HG03442 (cell line): ENCODE results near the gene SIRPD.
A peak's percentile ranks its signal among the peaks of the same experiment; 100 is the strongest.

Experiments
- ATAC-seq: cut with Tn5 transposase; IDR thresholded peaks from one replicate; pipeline ENCODE4 v1.9.1; 2021; ENCODE audit warnings: mild to moderate bottlenecking, moderate library complexity; ENCODE audit not compliant: unreplicated experiment

Gene SIRPD

DNA sequence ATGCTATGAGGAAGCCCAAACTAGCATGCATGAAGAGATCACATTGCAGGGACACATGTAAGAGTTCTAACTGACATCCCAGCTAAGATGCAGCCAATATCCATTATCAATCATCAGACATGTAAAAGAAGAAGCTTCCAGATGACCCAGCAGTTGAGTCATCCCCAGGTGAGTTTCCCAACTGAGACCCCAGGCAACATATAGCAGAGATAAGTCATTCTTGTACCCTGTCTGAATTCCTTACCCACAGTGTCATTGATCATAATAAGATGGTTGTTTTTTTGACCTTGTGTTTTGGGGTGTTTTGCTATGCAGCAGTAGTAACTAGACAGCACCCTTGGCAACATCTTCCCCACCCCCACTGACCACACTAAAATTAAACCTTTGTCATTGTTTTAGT is 18.9 kb downstream of the SIRPD start:
- no peak for ATAC-seq

- ATAC-seq = no peak
Measured at GRCh38 chr20:1537731-1538058, 19.8 kb downstream of the SIRPD start.

DNA sequence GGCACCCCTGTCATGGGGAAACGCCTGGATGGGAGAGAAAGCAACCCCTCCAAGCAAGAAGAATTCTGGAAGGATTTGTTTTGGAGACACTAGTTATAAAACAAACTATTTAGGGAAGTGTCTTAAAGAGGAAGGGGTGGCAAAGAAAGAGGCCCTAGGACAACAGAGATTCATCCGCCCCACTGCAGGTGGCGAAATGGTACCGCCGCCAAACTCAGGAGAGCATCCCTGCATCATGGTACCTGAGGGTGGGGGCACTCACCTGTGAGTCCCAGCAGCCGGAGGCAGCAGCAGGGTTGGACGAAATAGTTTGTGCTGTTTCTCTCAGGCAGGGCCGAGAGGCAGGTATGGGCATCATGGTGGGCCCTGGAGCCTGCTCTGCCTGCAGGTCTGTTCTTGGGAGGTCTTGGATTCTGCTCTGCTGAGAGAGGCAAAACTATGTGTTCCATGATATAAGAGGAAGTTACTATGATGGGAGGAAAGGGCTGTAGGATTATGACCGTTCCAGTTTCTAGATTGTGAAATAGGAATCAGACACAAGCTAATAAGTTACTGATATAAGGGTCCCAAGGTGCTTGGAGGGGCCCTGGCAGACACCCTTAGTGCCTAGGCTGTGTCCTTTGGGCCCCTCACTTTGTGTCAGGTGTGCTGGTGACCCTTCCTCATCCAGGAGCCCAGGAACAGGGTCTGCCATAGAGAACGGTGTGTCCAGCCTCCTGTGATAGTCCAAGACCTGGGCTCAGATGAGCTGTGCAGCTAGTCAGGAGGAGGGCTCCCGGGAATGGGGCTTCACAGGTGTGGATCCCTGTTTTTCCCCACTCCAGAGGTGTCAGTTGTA is 20.4 kb downstream of the SIRPD start:
- ATAC-seq = no peak

- ATAC-seq = peak; percentile 86
Measured at GRCh38 chr20:1535420-1536175, 21.9 kb downstream of the SIRPD start.

DNA sequence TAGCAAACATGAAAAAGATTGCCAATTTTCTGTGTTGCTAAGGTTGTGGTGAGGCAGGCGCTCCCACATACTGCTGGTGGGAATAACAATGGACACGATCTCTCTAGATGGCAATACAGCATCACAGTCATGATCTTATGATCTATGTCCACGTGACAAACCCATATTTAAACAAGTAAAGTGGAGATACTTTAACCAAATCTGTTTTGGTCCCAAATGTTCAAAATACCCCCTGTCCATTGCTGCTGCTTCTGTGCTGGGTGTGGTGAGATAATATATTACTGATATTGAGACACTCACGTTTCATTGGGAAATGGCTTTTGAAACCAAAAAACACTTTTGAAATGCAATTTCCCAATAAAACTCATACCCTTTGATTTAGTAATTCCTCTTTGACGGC is 23.0 kb downstream of the SIRPD start:
- ATAC-seq = no peak

GRCh38 chr20:1533059-1533458 is 24.4 kb downstream of the SIRPD start:
- ATAC-seq = no peak

GRCh38 chr20:1528811-1529210 is 28.7 kb downstream of the SIRPD start:
- ATAC-seq = no peak

- no peak for ATAC-seq
Measured at GRCh38 chr20:1527923-1528322, 29.6 kb downstream of the SIRPD start.

- no peak for ATAC-seq
Measured at GRCh38 chr20:1526896-1527295, 30.6 kb downstream of the SIRPD start.

DNA sequence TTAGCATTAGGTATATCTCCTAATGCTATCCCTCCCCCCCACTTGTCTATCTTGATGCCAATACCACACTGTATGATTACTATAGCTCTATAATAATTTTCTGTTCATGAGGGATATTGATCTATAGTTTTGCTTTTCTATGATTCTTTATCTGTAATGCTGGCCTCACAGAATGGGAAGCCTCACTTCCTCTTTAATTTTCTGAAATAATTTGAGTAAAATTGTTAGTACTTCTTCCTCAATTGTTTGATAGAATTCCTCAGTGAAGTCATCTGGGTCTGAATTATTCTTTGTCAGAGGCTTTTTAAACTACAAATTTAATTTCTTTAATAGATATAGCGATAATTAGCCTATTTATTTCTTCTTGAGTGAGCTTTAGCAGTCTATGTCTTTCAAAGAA is 31.2 kb downstream of the SIRPD start:
- no peak for ATAC-seq

- no peak for ATAC-seq
Measured at GRCh38 chr20:1524004-1524403, 33.5 kb downstream of the SIRPD start.

GRCh38 chr20:1517010-1517409 is 40.5 kb downstream of the SIRPD start:
- no peak for ATAC-seq

GRCh38 chr20:1513801-1514200 is 43.7 kb downstream of the SIRPD start:
- no peak for ATAC-seq

GRCh38 chr20:1509237-1509636 is 48.3 kb downstream of the SIRPD start:
- no peak for ATAC-seq

DNA sequence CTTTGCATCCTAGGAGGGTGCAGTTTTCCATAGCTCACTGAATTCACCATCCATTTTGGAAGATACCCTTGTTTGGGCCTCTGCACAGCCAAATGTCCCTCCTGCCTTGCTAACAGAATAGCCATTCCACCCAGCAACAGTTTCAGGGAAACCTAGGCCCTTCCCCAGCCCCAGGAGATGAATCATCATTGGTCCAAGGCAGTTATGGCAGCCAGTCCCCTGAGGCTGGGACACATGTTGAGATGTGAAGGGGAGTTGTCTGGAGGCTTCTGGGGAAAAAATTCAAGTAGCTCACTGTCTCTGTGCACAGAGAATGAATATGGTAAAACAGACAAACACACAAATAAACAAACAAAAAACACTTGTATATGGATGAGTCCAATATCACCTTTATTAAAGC is 48.9 kb downstream of the SIRPD start:
- ATAC-seq = no peak

- no peak for ATAC-seq
Measured at GRCh38 chr20:1507276-1507675, 50.2 kb downstream of the SIRPD start.

DNA sequence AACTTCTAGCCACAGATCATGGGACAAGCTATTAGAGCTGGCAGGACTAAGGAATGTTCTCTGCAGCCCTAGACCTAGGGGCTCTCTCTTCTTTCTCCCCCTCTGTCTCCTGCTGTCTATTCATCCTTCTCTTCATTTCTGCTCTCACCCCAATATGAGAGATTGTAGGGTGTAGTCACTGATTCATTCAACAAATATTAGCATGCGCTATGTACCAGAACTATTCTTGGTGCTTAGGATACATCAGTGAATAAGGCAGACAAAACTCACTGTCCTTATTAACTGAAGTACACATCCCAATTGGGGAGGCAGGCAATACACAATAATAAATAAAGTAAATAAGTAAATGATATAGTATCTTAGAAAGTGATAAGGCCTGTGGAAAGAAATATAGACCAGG is 51.6 kb downstream of the SIRPD start:
- ATAC-seq = no peak

DNA sequence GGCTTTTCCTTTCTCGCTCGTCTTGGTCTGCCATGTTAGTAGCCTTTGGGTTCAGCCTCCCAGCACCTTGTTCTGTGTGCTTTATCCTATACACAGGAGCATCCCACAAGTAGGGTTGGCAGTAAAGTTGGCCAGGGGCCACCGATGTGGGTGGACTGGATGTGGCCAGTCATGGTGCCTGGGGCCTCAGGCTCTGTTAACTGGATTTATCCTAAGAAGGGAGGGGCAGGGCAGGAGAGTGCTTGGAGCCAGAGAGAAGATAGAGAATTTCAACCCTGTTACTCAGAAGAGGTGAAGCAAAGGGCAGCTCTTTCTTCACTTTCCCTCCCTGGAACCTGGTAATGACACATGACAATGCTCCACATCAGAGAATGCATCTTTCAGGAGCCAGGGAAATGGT is 52.1 kb downstream of the SIRPD start:
- no peak for ATAC-seq

DNA sequence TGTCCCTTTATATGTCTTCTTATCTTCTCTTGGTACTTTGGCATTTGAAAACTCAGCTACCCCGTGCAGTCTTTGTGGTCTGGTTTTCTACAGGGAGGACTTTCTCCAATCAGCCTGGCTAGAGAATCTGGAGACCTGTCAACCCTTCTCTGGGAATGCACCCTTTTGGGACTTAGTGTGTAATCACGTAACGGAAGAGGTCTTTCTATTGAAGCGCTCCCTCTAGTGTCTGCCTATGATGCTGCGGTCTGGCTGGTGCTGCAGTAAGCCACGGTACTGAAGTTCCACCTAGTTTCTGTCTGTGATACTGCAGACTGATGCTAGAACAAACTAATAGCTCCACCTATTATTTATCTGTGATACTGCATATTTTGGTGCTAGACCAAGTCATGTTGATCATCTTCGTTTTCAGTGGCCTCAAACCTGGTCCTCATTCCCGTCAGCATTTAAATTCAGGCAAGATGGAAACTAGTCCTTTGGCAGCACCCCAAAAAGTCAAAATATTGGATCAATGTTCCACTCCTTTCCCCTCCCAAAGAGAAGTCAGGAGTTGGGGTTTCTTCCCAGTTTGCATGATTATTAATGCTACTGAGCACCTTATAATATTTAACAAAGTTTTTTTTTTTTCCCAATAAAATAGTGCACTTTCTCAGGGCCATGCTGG is 53.8 kb downstream of the SIRPD start:
- peak; percentile 97 for ATAC-seq

DNA sequence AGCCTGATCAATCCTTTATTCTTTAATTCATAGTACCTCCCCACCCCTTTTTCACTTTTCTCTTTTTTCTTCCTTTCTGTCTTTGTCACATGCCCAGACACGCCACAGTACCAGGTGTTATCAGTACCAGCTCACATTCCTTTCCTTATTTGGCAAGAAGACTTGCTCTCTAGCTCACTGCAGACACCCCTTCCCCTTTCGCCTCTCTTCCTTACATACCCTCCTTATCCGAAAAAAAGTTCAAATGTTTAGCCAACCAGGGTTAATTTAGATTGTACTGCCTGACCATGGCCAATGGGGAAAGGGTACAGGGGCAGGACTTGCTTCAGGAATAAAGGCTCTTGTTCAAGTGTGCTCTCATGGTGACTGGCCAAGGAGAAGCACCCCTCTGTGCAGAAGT is 57.0 kb downstream of the SIRPD start:
- ATAC-seq = no peak

DNA sequence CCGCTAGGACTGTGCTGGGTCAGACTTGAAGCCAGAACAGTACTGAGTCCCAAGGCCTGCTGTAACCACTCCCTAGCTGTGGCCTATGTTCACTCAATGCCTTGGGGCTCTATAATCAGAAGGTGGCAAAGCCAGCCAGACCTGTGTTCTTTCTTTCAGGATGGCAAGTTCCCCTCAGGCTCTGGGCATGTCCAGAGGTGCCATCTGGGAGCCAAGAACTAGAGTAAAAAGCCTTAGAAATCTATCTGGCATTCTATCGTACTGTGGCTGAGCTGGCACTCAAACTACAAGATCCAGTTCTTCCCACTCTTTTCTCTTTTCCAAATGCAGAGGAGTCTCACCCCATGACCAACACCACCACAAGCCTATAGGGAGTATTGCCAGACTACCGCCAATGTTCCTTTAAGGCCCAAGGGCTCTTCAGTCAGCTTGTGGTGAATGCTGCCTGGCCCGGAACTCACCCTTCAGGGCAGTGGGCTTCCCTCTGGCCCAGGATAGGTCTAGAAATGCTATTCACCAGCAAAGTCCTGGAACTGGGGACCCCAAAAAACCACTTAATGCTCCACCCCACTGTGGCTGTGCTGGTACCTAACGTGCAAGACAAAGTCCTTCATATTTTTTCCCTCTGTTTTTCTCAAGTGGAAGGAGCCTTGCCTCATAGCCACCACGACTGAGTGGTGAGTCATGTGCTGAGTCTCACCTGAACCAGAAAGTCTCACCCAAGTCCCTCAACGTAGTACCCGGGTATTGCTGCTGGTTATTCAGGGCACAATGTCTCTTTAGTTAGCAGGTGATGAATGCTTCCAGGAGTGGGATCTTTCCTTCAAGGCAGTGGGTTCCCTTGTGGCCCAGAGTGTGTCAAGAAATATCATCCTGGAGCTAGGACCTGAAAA is 57.7 kb downstream of the SIRPD start:
- ATAC-seq = no peak
